Stomach smooth muscle (tissue), 2 donors: ENCODE results near the gene IRS1.
"Not testable (repeated sequence)": the region's sequence is repeated elsewhere in the genome, so short reads cannot be mapped to it uniquely, and the experiment has no call there.

Experiments
- H3K27ac ChIP-seq: one replicate; pipeline ENCODE4 v1.7.0; 2013; ENCODE audit warnings: mild to moderate bottlenecking, low read length, inconsistent platforms
- H3K27me3 ChIP-seq, 2 donors: one replicate each; pipeline ENCODE4 v1.7.0; 2013; ENCODE audit warnings: low read length in 2 of 2; ENCODE audit not compliant: insufficient read depth in 2 of 2, control insufficient read depth in 1 of 2
- H3K36me3 ChIP-seq, 2 donors: one replicate each; pipeline ENCODE4 v1.7.0; 2013; ENCODE audit warnings: low read length in 2 of 2; ENCODE audit not compliant: control insufficient read depth in 2 of 2, insufficient read depth in 2 of 2
- H3K4me1 ChIP-seq: one replicate; pipeline ENCODE4 v1.7.0; 2013; ENCODE audit warnings: low read length; ENCODE audit not compliant: control insufficient read depth, insufficient read depth
- H3K4me3 ChIP-seq, 2 donors: one replicate each; pipeline ENCODE4 v1.7.0; 2013; ENCODE audit warnings: low read length in 2 of 2
- H3K9ac ChIP-seq, 2 donors: one replicate each; pipeline ENCODE4 v1.7.0; 2013; ENCODE audit warnings: low read length in 2 of 2, mild to moderate bottlenecking in 1 of 2
- H3K9me3 ChIP-seq, 2 donors: one replicate each; pipeline ENCODE4 v1.7.0; 2013; ENCODE audit warnings: low read length in 2 of 2; ENCODE audit not compliant: control insufficient read depth in 2 of 2
- donor health status: healthy.
- donor health status: Pancreatic carcinoma.

Gene IRS1

DNA sequence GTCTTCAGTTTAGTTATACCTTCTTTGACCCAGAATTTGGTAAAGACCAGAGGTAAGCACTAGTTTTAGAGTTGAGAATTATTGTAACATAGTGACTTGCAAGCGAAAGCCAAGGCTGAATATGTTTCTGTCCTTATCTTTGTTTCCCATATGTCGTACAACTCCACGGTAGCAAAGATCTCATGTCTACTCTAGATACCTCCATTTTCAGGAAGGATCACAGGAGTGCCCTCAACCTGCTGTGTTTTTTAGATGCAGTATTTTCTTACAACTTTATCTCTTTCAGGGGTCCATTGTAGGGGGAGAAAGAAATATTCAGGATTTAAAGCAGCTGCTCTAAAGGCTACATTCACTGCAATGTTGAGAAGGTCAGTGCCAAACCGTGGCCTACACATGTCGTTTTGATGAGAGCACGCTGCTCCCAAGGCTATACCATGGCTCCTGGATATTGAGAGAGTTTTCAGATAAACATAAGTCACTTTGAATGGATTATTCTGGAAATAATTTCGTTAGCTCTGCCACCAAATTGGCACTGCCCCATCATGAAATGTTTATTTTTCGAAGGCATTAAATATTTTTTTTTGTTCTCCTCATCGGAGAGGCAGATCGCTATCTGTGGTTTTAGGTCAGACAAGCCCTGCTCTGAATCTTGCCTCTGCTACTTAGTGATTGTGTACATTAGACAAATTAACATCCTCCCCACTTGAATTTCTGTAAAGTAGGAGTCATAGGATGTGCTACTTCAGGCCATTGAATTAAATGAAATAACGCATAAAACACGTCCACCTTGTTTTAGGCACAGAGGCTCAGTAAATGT, 38.4 kb upstream of the IRS1 start:
- Histone ChIP-seq H3K4me1 (peaks cover 19% of the 10 kb centered on the region), H3K4me3 (no peak overlapping the region), H3K27ac (no peak overlapping the region), H3K27me3 (no peaks in the 10 kb centered on the region), H3K9me3 (no peaks in the 10 kb centered on the region), H3K36me3 (no peaks in the 10 kb centered on the region), H3K9ac (no peak overlapping the region)

DNA sequence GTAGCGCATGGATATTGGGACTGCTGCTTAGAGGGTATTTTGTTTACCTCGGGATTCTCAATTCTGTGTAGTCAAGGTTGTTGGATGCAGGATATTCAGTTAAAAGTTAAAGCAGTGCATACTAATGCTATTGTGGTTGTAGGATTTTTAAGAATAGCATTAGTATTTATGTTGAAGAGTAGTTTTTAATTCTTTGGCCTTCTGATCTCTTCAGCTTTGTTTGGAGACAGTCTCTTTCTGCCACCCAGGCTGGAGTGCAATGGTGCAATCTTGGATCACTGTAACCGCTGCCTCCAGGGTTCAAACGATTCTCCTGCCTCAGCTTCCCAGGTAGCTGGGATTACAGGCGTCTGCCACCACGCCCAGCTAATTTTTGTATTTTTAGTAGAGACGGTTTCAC, 37.7 kb upstream of the IRS1 start:
- Histone ChIP-seq H3K27me3 (no peaks in the 10 kb centered on the region), H3K4me3 (no peak overlapping the region), H3K36me3 (no peaks in the 10 kb centered on the region), H3K4me1 (peaks cover 19% of the 10 kb centered on the region), H3K9ac (peak overlapping the region in 1 of 2 donors; percentile 81), H3K9me3 (no peaks in the 10 kb centered on the region), H3K27ac (peak overlapping the region; percentile 98)

DNA sequence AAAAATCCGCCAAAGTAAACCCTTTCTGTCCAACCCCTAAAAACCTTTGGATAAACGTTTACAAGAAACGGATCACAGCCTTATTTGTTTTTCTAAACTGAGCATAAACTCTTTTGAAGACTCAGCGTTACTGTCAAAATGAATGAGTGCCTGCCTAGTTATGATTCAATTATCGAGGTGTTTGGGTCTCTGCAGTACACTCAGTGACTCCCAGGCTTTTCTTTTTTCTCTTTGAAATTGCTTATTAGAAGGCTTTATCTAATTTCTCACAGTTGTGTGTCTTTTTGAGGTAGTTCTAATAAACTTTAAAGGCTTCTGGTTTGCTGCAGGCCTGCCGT, 36.9 kb upstream of the IRS1 start:
- Histone ChIP-seq H3K4me1 (peaks cover 19% of the 10 kb centered on the region), H3K27me3 (no peaks in the 10 kb centered on the region), H3K9me3 (no peaks in the 10 kb centered on the region), H3K4me3 (peak overlapping the region; percentile 91 to 93), H3K27ac (peak overlapping the region; percentile 98), H3K36me3 (no peaks in the 10 kb centered on the region), H3K9ac (peak overlapping the region; percentile 81 to 92)

DNA sequence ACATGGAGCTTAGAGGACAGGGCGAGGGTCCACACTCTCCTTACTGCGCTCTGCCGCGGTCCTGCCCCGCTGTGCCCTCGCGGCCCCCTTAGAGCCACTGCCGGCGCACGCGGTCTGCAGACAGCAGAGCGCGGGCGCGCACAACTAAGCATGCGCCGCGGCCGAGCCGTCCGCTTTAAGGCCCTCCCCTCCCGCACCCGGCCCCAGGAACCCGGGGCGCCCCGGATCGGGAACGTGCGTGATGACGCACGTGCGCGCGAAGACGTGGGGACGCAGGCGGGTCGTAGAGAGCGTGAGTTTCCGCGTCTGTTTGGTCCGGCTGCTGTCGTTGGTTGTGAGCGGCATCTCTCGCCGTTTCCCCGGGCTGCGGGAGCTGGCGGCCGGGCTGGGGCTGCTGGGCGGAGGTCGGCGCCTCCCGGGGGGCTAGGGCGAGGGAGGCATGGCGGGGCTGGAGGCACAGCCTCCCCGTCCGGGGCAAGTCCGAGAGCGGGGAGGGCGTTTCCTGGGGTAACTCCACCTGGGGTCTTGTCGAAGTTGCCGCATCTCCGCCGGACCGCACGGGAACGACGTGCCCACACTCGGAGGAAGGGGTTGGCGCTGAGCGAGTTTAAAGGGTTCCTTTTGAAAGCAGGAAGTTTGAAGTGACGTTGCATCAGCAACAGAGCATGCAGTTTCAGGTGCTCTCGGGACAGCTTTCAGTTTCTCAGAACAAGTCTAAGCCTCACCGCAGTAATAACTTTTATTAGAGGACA, 36.4 kb upstream of the IRS1 start, which contains the start of gene RHBDD1:
Gene RHBDD1 (plus strand): TSS at position 259 of the 752 bp plus-strand sequence. CDS start 28,640 bp downstream, outside the sequence.
- no peaks in the 10 kb centered on the region for H3K27me3 ChIP-seq
- peak within 1 kb of the TSS; percentile 98 for H3K27ac ChIP-seq
- peak within 1 kb of the TSS; percentile 81 to 92 for H3K9ac ChIP-seq
- H3K9me3 ChIP-seq = no peaks in the 10 kb centered on the region
- peaks cover 19% of the 10 kb centered on the region for H3K4me1 ChIP-seq
- peak within 1 kb of the TSS; percentile 91 to 93 for H3K4me3 ChIP-seq
- peaks cover 0 to 2% of the 10 kb centered on the region in 2 donors for H3K36me3 ChIP-seq

DNA sequence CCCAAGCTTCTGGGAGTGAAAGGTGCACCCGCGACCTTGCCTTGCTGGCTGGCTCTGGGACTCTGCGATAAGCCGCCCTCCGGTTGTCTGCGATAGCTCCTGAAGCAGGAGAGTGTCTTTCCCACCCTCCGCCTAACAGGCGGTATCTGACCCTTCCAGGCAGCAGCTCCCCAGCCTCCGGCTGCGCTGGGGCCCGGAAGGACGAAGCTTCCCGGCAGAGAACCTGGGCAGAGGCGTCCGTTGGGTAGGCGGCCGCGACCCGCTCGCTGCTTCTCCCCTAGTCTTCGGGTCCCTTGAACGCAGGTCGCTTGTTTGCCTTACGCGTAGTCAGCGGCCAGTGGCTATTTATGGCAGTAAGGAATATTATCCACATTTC, 35.8 kb upstream of the IRS1 start:
- Histone ChIP-seq H3K27ac (peak overlapping the region; percentile 98), H3K4me3 (peak overlapping the region; percentile 91 to 93), H3K9ac (peak overlapping the region; percentile 79 to 81), H3K27me3 (no peaks in the 10 kb centered on the region), H3K4me1 (peaks cover 19% of the 10 kb centered on the region), H3K36me3 (peaks cover 0 to 2% of the 10 kb centered on the region in 2 donors), H3K9me3 (no peaks in the 10 kb centered on the region)

DNA sequence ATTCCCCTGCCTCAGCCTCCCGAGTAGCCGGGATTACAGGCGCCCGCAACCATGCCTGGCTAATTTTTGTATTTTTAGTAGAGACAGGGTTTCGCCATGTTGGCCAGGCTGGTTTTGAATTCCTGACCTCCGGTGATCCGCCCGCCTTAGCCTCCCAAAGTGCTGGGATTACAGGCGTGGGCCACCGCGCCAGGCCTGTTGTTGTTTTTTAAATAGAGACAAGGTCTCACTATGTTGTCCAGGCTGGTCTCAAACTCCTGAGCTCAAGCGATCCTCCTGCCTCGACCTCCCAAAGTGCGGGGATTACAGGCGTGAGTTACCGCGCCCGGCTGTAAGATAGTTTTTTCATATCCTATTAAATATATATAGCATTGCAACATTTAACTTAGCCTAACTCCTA, 35.3 kb upstream of the IRS1 start:
- peak overlapping the region; percentile 79 to 81 for H3K9ac ChIP-seq
- H3K4me3 ChIP-seq = peak overlapping the region; percentile 91 to 93
- H3K27me3 ChIP-seq, H3K27ac ChIP-seq, H3K9me3 ChIP-seq, H3K36me3 ChIP-seq: not testable (repeated sequence)
- H3K4me1 ChIP-seq = peaks cover 19% of the 10 kb centered on the region

DNA sequence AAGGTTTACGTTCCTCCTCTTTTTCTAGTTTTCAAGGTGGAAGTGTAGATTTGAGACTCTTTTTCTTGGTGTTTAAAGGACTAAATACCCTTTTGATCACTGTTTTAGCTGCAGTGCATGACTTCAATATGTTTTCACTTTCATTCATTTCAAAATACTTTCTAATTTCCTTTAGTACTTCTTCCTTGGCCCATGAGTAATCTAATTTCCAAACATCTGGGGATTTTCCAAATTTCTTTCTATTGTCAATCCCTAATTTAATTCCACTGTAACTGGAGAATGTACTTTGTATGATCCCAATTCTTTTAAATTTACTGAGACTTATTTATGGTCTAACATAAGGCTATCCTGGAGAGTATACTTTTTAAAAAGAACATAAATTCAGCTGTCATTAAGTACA, 32.4 kb upstream of the IRS1 start:
- no peaks in the 10 kb centered on the region for H3K27me3 ChIP-seq
- no peak overlapping the region for H3K4me3 ChIP-seq

DNA sequence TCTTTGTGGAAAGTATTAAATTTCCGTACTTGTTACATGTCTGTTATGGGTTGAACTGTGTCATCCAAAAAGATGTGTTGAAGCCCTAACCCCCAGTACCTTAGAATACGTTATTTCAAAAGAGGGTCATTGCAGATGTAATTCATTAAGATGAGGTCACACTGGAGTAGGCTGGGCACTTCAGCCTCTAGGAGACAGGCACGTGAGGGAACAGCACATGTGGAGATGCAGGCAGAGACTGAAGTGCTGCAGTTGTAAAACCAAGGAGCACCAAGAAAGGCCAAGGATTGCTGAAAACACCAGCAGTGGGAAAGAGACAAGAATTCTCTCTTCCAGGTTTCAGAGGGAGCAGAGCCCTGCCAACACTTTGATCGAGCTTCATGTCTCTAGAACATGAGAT, 31.6 kb upstream of the IRS1 start:
- Histone ChIP-seq H3K4me1 (peaks cover 8% of the 10 kb centered on the region), H3K36me3 (peaks cover 0 to 2% of the 10 kb centered on the region in 2 donors), H3K9me3 (no peaks in the 10 kb centered on the region), H3K4me3 (no peak overlapping the region), H3K27me3 (no peaks in the 10 kb centered on the region), H3K9ac (no peak overlapping the region), H3K27ac (no peak overlapping the region)

More for the DNA sequence above, 32.4 kb upstream of the IRS1 start:
- H3K4me1 ChIP-seq = peaks cover 14% of the 10 kb centered on the region
- H3K9me3 ChIP-seq = no peaks in the 10 kb centered on the region
- H3K9ac ChIP-seq = no peak overlapping the region
- H3K27ac ChIP-seq = no peak overlapping the region
- peaks cover 0 to 2% of the 10 kb centered on the region in 2 donors for H3K36me3 ChIP-seq

DNA sequence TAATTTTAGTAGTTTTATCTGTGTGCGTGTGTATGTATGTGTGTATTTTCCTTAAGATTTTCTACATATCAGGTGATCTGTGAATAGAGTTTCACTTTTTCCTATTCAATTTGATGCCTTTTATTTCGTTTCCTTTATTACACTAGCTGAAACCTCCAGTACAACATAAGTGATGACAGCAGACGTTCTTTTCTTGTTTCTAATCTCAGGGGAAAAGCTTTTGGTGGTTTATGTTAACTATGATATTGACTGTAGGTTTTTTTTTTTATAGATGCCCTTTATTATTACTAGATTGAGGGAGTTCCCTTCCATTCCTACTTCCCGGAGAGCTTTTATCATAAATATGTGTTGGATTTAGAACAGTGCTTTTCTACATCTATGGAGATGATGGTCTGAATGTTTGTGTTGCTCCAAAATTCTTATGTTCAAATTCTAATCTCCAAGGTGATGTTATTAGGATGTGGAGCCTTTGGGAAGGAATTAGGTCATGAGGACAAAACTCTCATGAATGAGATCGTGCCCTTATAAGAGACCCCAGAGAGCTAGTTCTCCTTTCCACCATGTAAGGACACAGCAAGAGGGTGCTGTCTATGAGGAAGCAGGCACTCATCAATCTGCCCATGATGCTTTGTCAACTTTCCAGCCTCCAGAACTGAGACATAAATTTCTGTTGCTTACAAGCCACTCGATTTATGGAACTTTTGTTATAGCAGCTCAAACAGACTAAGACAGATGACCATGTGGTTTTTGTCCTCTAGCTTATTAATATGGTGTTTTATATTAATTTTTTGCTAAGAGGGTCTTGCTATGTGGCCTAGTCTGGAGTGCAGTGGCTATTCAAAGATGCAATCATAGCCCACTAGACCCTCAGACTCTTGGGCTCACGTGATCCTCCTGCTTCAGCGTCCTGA, 30.4 kb upstream of the IRS1 start:
- Histone ChIP-seq H3K4me1 (peaks cover under 1% of the 10 kb centered on the region), H3K36me3 (peaks cover 0 to 2% of the 10 kb centered on the region in 2 donors), H3K27ac (no peak overlapping the region), H3K9me3 (no peaks in the 10 kb centered on the region), H3K27me3 (no peaks in the 10 kb centered on the region), H3K4me3 (no peak overlapping the region), H3K9ac (no peak overlapping the region)

DNA sequence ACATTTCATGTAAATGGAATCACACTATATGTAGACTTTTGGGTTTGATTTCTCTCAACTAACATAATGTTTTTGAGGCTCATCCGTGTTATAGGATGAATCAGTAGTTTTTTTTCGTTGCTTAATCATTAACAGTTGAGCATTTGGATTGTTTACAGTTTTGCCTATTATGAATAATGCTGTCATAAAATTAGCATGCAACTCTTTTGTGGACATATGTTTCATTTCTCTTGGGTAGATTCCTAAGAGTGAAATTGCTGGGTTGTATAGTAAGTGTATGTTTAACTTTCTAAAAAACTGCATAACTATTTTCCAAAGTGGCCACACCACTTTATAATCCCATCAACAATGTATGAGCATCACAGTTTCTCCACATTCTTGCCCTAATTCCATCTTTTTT, 28.6 kb upstream of the IRS1 start:
- Histone ChIP-seq H3K4me3 (no peak overlapping the region), H3K27me3 (no peaks in the 10 kb centered on the region), H3K4me1 (no peaks in the 10 kb centered on the region), H3K27ac (no peak overlapping the region), H3K9ac (no peak overlapping the region), H3K9me3 (peaks cover 0 to 3% of the 10 kb centered on the region in 2 donors), H3K36me3 (peaks cover 0 to 2% of the 10 kb centered on the region in 2 donors)
